Sigmoid colon (tissue), 3 donors: Measurements from ENCODE around the gene SLC5A11.

Experiments used
- POLR2A ChIP-seq, 2 donors: fragments of 450-650 bp; IDR thresholded peaks; one replicate each; pipeline ENCODE4 v1.6.1; 2016; ENCODE audit warnings: antibody characterized with exemption in 2 of 2, mild to moderate bottlenecking in 2 of 2, moderate library complexity in 2 of 2
- TF ChIP-seq, protein P1 (sequence below), 4 experiments: fragments of 450-650 bp in 3 of 4; fragments of 200-600 bp in 1 of 4; IDR thresholded peaks; one replicate each; pipeline ENCODE4 v1.5.1; 2016 to 2019; ENCODE audit warnings: antibody characterized with exemption in 4 of 4, mild to moderate bottlenecking in 3 of 4, moderate library complexity in 2 of 4

DNA sequence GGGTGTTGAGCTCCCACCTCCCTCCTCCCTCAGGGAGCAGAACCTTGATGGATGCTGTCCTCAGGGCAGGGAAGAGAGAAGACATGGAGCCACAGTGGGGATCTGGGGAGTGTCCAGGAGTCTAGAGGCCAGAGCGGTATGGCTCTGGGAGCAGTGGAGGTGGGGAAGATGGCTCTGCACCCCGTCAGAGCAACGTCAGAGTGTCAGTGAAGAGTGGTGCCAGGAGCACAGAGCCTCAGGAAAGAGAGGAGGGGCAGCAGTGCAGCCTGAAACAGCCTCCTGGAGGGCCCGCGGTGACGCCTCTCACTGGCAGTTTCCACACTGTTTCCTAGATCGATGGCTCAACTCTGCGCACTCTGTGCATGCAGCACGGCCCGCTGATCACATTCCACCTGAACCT lies 23.2 kb upstream of the SLC5A11 start:
- TF ChIP-seq, protein P1, sequence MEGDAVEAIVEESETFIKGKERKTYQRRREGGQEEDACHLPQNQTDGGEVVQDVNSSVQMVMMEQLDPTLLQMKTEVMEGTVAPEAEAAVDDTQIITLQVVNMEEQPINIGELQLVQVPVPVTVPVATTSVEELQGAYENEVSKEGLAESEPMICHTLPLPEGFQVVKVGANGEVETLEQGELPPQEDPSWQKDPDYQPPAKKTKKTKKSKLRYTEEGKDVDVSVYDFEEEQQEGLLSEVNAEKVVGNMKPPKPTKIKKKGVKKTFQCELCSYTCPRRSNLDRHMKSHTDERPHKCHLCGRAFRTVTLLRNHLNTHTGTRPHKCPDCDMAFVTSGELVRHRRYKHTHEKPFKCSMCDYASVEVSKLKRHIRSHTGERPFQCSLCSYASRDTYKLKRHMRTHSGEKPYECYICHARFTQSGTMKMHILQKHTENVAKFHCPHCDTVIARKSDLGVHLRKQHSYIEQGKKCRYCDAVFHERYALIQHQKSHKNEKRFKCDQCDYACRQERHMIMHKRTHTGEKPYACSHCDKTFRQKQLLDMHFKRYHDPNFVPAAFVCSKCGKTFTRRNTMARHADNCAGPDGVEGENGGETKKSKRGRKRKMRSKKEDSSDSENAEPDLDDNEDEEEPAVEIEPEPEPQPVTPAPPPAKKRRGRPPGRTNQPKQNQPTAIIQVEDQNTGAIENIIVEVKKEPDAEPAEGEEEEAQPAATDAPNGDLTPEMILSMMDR (IDR thresholded peaks at IDR 0.05), result no peak
- TF ChIP-seq POLR2A (IDR thresholded peaks at IDR 0.05), result no peak
